Measurements from ENCODE around the gene RGS8.

The RGS8 gene

DNA sequence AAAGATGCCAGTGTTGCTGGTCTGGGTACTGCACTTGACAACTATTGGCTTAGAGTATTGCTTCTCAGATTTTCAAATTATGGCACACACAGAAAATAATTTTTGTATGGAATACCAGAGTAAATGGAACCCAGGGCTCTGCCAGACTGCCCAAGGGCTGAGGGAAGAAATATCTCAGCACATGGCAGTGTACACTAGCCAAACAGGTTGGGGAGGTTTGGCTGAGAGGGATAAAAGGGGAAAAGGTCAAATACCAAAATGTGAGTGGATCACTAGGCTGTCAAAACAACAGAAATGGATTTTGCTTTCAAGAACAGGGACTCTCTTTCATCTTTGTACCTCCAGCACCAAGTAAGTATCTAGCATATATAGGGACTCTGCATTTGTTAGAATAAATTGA lies 3.0 kb upstream of the RGS8 start:
- TF ChIP-seq, protein P1, sequence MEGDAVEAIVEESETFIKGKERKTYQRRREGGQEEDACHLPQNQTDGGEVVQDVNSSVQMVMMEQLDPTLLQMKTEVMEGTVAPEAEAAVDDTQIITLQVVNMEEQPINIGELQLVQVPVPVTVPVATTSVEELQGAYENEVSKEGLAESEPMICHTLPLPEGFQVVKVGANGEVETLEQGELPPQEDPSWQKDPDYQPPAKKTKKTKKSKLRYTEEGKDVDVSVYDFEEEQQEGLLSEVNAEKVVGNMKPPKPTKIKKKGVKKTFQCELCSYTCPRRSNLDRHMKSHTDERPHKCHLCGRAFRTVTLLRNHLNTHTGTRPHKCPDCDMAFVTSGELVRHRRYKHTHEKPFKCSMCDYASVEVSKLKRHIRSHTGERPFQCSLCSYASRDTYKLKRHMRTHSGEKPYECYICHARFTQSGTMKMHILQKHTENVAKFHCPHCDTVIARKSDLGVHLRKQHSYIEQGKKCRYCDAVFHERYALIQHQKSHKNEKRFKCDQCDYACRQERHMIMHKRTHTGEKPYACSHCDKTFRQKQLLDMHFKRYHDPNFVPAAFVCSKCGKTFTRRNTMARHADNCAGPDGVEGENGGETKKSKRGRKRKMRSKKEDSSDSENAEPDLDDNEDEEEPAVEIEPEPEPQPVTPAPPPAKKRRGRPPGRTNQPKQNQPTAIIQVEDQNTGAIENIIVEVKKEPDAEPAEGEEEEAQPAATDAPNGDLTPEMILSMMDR (IDR thresholded peaks at IDR 0.05; ENCODE audit: insufficient read depth, missing control alignments) = no peak
- FAIRE-seq (no peak), DNase-seq (ENCODE audit: insufficient read length, low spot score) (no peak)

DNA sequence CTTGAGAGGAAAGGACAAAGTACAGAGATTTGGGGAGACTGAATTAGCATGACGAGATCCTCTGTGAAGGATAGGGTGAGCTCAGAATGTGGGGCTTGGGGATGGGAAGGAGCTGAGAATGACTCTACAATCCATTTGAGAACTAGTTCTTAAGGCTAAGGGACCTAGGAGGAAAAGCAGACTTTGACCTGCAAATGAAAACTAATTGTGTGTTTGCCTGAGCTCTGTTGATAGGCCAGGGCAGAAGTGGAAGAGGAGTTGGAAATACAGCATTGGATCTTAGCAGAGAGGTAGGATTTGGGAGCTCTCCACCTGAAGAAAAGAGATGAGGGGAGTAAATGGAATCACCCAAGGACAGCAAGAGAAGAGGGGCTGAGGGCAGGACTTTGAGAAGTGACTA lies 2.1 kb upstream of the RGS8 start:
- FAIRE-seq (no peak), DNase-seq (ENCODE audit: insufficient read length, low spot score) (no peak)
- TF ChIP-seq, protein P1 (IDR thresholded peaks at IDR 0.05; ENCODE audit: insufficient read depth, missing control alignments) = no peak

DNA sequence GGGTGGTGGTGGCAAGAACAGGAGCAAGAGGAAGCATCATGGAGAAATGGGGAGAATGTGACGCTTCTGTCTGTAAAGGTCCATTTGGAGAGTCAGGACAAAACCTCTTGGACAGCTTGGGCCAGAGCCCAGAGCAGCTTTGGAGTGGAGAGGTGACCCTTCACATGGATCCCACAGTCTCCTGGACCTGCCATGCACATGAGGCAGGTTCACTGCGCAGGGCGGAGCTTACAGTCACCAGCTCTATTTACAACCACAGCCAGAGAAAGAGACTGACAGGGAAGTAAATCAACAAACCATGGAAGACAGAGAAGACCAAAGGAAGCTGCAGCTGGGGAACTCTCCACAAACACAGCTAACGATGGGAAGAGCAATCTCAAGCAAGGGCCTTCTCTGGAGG lies 828 bp upstream of the RGS8 start:
- no peak for DNase-seq (ENCODE audit: insufficient read length, low spot score)
- no peak for FAIRE-seq
- TF ChIP-seq, protein P1 (IDR thresholded peaks at IDR 0.05; ENCODE audit: insufficient read depth, missing control alignments) = no peak

DNA sequence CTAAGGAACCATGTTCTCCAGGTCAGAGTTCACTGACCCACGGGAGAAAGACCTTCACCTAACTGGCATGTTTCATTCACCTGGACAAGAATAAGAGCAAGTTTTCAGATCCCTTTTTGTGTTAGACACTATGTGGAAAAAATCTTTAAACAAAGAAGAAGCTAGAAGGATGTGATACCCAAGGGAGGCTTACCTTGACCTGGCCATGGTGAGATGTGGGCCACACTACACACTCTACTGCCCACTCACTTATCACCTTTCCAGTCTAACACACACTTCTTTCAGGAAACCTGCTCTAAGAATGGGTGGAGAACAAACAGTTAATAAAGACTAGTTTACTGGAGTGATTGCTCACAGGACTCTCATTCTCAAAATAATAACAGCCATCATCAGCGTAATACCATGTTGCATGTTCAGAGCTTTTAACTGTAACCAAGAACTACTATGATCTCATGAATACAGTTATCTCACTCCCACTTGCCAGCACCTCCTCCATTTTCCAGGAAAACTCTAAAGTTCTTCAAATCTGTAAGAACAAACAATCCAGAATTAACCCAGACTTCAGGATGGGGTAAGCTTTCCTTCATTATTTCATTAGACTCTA lies 1.4 kb downstream of the RGS8 start:
- TF ChIP-seq, protein P1 (IDR thresholded peaks at IDR 0.05; ENCODE audit: insufficient read depth, missing control alignments) = no peak
- no peak for FAIRE-seq
- no peak for DNase-seq (ENCODE audit: insufficient read length, low spot score)

GRCh38 chr1:182682406-182682805 lies 2.0 kb downstream of the RGS8 start:
- no peak for FAIRE-seq
- TF ChIP-seq, protein P1 (IDR thresholded peaks at IDR 0.05; ENCODE audit: insufficient read depth, missing control alignments) = no peak

GRCh38 chr1:182681568-182681912 lies 2.8 kb downstream of the RGS8 start:
- no peak for FAIRE-seq

More at GRCh38 chr1:182682406-182682805, 2.0 kb downstream of the RGS8 start:
- no peak for DNase-seq (ENCODE audit: insufficient read length, low spot score)

DNA sequence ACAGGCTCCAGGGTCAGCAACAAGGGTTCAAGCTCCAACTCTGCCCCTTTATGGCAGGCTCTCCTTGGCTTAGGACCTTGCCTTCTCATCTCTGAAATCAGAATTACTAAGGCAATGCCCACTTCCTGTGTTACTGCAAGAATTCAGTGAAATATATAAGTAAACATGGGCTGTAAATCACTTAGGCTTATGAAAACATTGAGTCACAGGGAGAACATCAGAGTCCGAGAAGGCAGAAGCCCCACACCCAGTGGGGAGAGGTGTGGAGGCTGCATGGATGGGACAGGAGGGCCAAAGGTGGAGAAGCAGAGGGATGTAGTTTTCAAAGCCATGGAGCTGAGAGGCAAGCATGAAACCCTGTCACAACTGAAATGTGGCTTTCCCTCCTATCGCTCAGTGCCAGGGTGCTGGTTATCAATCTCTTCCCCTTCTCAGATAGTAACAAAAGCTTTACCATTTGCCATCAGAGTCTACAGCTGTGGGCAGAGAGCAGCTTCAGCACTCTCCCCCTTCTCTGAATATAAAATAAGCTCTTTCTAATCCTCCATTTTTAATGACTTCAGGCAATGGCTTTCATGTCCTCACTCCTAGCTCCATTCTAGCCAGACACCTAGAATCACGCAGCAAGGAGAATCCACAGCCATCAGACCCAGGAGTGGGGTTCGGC lies 3.4 kb downstream of the RGS8 start:
- FAIRE-seq (no peak), DNase-seq (ENCODE audit: insufficient read length, low spot score) (peak; percentile 40)
- TF ChIP-seq, protein P1 (IDR thresholded peaks at IDR 0.05; ENCODE audit: insufficient read depth, missing control alignments) = no peak

More at GRCh38 chr1:182681568-182681912, 2.8 kb downstream of the RGS8 start:
- DNase-seq (ENCODE audit: insufficient read length, low spot score) = no peak
- TF ChIP-seq, protein P1 (IDR thresholded peaks at IDR 0.05; ENCODE audit: insufficient read depth, missing control alignments) = no peak
